ENCODE results near the gene AMMECR1L. TPM values are rescaled to one million over a fixed set of nuclear protein-coding genes. Genes with fewer than 3 reads are reported as not detected.
"Not testable (repeated sequence)": the region's sequence is repeated elsewhere in the genome, so short reads cannot be mapped to it uniquely, and the experiment has no call there.

The AMMECR1L gene
- 11.6 TPM for total RNA-seq (ENCODE audit: insufficient read depth, low replicate concordance)

DNA sequence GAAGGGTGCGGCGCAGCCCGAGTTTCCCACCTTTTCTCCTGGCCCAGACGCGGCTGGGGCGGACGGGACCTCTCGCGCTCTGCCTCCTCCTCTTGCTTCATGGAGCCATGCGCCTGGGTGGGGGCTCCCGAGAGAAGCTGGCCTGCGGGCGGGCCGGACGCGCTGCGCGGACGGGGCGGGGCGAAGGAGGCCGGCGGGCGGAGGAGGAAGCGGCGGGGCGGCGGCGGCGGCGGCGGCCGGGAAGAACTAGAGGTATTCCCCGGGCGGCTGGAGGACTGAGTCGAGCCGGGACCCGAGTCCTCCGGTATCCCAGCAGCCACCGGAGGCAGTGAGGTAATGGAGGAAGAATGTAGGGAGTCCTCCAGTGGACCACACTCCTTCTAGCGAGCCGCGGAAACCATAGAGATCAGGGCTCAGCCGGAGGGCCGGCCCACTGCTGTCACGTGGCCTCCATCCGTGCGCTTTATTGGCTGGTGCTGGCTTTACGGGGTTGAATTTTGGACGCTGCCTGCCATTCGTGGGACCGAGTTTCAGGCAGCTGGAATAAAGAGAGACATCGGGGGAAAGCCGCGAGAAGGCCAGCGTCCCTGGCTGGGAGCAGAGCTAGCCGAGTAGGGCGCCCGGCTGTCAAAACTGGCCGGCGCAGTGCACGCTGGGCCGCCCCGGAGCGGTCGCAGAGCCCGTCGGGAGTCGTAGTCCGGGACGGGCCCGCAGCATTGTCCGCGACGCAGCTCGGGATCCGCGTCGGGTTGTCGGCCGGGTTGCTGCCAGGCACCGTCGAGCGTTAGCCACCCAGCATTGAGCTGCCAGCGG is at the start of gene AMMECR1L:
AMMECR1L (minus strand) TSS at position 177 of the 813 bp plus-strand sequence. CDS start 11,722 bp downstream, outside the sequence.
- DNase-seq (ENCODE audit: low spot score) = peak; percentile 71

DNA sequence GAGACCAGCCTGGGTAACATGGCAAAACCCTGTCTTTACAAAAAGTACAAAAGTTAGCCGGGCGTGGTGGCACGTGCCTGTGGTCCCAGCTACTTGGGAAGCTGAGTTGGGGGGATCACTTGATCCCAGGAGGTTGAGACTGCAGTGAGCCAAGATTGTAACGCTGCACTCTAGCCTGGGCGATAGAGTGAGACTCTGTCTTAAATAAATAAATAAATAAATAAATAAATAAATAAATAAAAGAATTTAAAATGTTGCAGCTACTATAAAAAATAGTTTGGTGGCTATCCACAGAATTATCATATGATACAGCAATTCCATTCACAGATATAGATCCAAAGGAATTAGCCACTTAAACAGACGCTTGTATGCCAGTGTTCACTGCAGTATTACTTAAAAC is 49.6 kb upstream of the AMMECR1L start:
- no peak for DNase-seq (ENCODE audit: low spot score)

DNA sequence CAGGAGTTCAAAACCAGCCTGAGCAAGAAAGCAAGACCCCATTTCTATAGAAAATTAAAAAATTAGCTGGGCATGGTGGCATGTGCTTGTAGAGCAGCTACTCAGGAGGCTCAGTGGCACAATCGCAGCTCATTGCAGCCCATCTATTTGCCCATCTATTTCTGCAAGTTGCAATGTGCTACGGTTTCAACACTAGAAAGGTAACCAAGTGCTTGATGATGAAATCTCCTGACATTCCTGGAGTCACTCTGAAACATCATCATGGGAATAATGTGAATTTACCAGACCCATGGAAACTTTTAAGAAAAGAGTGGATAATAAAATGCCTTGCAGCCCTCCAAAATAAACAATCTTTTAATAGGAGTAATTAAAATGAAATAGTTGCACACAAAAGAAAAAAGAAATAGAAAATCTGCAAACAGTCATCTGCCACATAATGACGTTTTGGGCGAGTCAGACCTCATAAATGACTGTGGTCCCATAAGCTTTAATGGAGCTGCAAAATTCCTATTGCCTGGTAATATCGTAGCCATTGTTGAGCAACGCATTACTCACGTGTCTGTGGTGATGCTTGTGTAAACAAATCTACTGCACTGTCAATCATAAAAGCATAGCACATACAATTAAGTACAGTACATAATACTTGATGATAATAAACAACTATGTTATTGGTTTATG is 46.6 kb upstream of the AMMECR1L start:
- DNase-seq (ENCODE audit: low spot score) = no peak

DNA sequence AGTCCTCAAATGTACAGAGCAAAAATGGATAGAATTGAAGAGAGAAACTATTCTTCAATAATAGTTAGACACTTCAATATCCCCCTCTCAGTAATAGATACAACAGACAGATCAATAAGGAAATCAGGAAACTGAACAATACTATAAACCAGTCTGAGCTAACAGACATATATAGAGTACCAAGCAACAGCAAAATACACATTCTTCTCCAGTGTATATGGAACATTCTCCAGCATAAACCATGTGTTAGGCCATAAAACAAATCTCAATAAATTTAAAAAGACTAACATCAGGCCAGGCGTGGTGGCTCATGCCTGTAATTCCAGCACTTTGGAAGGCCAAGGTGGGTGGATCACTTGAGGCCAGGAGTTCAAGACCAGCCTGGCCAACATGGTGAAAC is 43.7 kb upstream of the AMMECR1L start:
- DNase-seq (ENCODE audit: low spot score) = no peak

DNA sequence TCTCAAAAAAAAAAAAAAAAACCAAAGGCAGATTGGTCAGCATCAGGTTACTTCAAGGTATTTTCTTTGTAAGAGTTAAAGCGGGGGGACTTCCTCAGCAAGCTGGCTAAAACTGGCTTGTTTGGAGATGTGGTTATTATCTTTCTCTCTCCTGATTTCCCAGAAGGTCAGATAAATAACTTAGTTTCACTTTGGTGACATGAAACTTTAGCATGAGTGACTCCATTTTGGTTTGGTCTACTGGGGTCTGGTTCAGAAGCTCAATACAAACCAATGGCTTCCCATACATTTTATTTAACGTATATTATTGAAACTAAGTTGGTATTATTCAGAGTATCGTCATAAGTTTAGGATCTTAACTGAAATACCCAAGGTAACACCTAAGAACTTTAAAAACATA is 41.6 kb upstream of the AMMECR1L start:
- DNase-seq (ENCODE audit: low spot score) = no peak

DNA sequence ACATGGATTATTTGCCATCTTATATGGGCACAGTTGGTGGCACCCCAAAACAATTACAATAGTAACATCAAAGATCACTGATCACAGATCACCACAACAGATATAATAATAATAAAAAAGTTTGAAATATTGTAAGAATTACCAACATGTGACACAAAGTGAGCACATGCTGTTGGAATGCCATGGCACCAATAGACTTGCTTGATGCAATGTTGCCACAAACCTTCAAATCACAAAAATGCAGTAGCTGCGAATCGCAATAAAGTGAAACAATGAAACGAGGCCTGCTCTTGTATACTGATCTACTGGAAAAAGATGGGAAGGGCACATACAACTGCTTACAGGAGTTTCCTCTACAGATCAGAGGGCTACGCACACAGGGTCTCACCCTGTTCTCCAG is 32.2 kb upstream of the AMMECR1L start:
- no peak for DNase-seq (ENCODE audit: low spot score)

DNA sequence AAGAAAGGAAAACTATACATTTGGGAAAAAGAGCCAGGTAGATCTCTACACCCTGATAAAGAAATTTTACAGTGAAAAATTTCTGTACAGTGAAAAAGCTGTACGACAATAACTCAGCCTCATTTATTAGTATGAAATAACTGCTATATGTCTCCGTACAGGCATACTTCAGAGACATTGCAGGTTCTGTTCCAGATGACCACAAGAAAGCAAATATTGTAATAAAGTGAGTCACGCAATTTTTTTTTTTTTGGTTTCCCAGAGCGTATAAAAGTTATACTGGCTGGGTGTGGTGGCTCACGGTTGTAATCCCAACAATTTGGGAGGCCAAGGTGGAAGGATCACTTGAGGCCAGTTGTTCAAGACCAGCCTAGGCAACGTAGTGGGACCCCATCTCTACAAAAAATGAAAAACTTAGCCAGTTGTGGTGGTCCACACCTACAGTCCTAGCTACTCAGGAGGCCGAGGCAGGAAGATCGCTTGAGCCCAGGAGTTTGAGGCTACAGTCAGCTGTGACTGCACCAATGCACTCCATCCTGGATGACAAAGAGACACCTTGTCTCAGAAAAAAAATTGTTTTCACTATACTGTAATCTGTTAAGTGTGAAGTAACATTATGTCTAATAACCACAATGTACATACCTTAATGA is 28.2 kb upstream of the AMMECR1L start:
- no peak for DNase-seq (ENCODE audit: low spot score)

DNA sequence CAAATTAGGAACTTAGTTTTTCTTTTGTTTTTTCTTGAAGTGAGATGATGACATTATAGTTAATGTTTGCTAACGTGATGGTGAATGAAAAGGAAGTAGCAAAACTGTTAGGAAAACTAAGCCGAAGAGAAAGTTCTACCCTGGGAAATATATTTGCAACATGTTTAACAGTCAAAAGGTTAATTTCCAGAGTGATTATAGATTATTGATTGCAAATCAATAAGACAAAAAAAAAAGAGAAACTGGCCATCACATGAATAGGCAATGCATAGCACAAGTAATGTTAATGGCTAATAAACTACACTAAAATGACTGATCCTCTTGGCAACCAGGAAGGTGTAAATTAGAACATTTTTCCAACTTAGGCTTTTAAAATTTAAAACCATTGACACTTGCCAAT is 26.0 kb upstream of the AMMECR1L start:
- DNase-seq (ENCODE audit: low spot score) = no peak

DNA sequence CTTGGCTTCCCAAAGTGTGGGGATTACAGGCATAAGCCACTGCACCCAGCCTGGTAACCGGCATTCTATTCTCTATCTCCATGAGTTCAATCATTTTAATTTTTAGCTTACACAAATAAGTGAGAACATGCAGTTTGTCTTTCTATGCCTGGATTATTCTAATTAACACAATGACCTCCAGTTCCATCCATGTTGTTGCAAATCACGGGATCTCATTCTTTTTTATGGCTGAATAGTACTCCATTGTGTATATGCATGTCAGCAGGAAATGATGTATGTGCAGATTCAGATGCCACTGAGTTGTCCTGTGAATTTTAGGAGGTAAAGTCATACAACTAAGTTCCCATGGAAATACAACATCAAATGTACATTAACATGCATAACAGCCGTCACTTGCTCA is 24.7 kb upstream of the AMMECR1L start:
- DNase-seq (ENCODE audit: low spot score) = no peak

DNA sequence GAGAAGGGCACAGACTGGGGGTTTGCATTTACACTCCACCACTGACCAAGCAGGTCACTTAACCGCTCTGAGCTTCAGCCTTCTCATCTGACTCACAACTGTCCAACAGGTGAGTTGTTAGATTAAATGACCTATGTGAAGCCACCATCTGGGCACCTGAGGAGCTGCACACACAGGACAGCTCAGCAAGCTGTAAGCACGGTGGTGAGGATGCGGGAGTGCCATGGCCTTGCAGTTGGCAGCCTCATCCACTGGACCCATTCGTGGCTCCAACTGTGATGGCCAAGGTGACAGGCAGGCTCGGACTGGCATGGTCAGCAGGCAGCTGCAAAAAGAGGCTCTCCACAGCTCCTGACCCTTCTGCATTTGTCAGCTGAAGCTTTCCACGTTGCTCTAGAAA is 23.3 kb upstream of the AMMECR1L start:
- no peak for DNase-seq (ENCODE audit: low spot score)

DNA sequence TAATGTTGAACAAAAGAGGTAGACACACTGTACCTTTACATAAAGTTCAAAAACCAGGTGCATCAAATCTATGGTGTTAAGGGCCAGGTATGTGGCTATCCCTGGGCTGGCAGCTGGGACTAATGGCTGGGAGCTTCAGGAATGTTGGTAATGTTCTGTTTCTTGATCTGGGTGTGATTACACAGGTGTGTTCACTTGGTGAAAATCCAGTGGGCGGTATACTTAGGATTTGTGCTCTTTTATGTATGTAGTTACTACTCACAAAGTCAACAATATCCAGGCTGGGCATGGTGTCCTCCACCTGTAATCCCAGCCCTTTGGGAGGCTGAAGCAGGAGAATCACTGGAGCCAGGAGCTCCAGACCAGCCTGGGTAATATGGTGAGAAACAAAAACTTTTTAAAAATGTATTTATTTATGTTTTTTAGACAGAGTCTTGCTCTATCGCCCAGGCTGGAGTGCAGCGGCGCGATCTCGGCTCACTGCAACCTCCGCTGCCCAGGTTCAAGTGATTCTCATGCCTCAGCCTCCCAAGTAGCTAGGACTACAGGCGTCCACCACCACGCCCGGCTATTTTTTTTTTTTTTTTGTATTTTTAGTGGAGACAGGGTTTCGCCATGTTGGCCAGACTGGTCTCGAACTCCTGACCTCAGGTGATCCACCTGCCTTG is 22.1 kb upstream of the AMMECR1L start:
- not testable (repeated sequence) for DNase-seq (ENCODE audit: low spot score)

DNA sequence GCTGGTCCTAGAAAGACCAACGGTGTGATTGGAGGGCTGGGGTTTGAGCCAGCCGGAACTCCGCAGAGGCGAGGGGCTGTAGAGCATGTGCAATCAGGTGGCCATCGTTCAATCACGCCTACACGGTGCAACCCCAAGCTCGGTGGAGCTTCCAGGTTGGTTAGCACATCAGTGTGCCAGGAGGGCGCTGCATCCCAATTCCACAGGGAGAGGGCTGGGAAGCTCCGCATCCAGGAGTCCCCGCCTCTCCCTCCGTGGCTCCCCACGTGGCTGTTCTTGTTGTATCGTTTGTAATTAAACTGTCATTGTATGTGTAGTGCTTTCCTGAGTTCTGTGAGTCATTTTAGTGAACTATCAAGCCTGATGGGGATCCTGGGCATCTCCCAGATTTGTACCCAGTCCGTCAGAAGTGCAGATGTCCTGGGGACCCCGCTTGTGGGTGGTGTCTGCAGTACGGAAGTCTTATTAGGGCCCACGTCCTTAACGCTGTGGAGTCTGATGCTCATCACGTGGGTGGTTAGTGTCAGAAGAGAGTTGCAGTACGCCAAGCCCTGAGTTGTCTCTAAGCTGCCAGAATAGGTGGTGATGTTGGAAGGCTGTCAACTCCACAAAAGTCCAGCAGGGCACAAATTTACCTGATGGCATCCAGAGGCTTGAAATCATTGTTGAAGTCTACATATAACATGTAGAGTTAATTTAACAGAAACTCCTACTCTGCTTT is 20.6 kb upstream of the AMMECR1L start:
- no peak for DNase-seq (ENCODE audit: low spot score)

DNA sequence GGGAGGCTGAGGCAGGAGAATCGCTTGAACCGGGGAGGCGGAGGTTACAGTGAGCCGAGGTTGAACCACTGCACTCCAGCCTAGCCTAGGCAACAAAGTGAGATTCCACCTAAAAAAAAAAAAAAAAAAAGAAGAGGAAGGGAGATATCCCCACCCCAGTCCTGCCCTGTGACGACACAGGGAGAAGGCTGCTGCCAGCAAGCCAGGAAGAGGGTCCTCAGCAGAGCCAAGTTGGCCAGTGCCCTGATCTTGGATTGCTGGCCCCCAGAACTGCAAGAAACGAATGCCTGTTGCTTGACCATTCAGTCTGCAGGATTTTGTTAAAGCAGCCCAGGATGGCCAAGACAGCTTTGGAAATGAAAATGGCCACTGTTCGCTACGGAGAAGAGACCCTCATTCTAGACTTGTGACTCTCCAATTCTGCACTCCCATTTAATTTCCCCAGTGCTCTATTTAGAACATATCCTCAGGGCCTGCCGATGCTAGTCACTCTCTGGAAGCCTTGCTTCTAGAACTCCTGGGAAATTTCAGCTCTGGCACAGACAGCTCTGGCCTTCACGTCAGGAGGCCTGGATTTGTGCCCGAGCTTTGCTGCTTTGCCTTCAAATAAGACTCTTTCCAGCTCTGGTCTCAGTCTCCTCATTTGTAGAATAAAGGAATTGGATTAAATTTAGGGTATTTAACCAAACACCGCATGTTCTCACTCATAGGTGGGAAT is 15.7 kb upstream of the AMMECR1L start:
- DNase-seq (ENCODE audit: low spot score) = peak; percentile 94

DNA sequence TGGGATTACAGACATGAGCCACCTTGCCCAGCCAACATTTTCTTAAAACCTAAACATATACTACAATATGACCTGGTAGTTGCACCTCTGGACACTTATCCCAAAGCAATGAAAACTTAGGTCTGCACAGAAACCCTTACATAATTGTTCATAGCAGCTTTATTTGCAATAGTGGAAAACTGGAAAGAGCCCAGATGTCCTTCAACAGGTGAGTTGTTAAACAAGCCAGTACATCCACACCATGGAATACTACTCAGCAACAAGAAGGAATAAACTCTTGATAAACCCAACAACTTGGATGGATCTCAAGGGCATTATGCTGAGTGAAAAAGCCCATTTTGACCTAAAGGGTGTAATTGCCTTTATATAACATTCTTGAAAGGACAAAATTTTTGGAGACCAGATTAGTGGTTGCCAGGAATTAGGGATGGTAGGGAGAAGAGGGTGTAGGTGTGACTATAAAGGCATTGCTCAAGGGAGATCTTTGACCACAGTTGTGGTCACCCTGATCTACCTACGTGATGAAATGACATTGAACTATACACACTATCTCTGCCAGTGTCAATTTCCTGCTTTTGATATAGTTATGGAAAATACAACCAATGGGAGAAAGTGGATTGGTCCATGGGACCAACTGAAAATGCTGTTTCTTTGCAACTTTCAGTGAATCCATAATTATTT is 11.9 kb upstream of the AMMECR1L start:
- DNase-seq (ENCODE audit: low spot score) = no peak

DNA sequence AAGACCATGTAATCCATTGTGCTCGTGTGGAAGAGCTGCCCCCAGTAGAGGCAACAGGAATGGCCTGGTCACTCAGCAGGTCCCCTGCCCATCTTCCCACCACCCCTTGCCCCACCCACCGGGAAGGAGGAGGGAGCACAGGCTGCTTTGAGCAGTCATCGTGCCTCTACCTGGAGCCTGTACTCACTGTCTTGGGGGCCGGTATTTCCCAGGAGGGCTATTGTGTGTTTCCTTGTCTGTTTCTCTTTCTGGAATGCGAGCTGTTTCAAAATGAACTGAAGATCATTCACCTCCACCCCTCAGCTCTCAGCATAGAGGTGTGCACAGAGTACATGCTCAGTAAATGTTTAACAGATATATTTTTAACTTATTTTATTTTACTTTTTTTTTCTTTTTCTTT is 7.7 kb upstream of the AMMECR1L start:
- no peak for DNase-seq (ENCODE audit: low spot score)

DNA sequence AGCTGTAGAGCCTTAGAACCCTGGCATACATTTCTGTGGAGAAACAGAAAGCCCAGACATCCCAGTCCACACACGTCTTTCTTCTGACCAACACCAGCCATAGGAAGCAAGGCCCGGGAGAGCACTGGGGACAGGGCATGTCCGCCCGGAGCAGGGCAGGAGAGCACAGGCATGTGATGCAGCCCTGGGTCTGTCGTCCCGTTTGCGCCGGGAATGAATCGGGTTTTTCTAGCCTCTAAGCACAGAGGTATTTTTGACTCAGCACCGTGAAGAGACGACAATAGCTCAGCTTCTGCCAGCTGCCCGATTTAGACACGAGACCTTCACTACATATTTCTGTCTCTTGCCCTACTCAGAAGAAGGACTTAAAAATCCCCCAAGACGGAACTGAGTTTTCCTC is 7.3 kb upstream of the AMMECR1L start:
- DNase-seq (ENCODE audit: low spot score) = no peak

DNA sequence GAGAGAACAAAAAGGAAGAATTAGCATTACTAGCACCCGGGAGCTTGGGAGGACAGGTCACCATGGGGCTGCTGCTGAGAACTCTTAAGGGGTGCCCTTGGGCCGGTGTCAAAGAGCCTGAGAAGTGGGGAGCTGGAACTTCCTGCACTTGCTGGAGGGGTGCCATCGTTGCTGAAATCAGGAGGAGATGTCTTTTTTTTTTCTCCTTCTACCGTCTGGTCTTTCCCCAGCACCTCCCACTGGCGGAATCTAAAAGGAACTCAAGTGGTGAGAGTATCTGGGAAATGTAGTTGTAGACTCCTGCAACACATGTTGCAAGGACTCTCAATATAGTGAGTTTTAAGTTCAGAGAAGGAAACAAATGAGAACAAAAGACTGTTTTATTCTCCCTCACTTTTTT is 6.1 kb upstream of the AMMECR1L start:
- no peak for DNase-seq (ENCODE audit: low spot score)

DNA sequence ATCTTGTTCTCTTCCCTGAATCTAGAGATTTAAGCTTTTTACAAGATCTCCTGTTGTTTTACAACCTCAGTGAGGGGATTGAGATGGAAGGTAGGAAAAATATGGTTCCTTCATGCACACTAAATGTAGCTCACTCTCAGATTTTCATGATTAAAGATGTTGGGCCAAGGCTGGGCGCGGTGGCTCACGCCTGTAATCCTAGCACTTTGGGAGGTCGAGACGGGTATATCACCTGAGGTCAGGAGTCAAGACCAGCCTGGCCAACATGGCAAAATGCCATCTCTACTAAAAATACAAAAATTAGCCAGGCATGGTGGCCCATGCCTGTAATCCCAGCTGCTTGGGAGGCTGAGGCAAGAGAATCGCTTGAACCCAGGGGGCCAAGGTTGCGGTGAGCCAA is 5.0 kb upstream of the AMMECR1L start:
- DNase-seq (ENCODE audit: low spot score) = not testable (repeated sequence)

DNA sequence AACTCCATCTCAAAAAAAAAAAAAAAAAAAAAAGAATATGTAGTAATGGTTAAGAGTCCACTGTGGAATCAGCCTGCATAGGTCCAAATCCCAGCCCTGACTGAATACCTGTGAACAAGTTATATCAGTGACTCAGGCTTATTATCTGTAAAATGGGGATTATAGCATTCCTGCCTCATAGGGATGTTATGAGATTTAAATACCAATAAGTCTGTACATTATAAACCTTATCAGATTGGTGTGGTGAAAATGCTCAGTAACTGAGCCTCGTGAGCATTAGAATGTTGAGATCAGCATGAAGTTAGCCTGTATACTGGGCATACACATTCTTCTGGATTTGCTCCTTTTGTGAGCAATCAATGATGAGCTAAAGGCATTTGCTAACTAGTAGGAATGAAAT is 3.0 kb upstream of the AMMECR1L start:
- DNase-seq (ENCODE audit: low spot score) = no peak

DNA sequence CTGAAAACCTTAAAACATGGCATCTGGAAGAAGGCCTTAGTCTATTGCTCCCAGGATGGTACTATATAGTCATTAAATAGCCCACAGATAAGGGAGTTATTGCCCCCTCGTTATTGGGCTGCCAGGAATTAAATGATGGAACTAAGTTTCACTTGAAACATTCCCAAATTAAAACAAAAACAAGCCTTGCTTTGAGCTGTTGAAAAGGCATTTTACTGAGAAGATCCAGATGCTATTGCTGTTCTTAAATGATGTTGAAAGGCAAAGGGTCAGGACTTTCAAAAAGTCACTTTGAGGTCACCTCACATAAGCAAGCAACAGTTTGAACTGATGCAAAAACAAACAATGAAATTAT is 2.0 kb upstream of the AMMECR1L start:
- peak; percentile 5 for DNase-seq (ENCODE audit: low spot score)
